Sigmoid colon (tissue), 7 donors: Measurements from ENCODE around the gene DNAH3. TPM values are rescaled to one million over a fixed set of nuclear protein-coding genes. Genes with fewer than 3 reads are reported as not detected.
"Not testable (repeated sequence)": the region's sequence is repeated elsewhere in the genome, so short reads cannot be mapped to it uniquely, and the experiment has no call there.

Source experiments
- DNase-seq: peaks from one replicate; pipeline ENCODE4 v3.0.0-alpha.2; 2019
- H3K27ac ChIP-seq, 4 donors: fragments of 200-600 bp; sonication (generic); one replicate each; pipeline ENCODE4 v1.5.1; 2016 to 2019; ENCODE audit warnings: mild to moderate bottlenecking in 1 of 4
- H3K27me3 ChIP-seq, 3 donors: fragments of 200-600 bp; sonication (generic); one replicate each; pipeline ENCODE4 v1.5.1; 2019; ENCODE audit warnings: mild to moderate bottlenecking in 1 of 3
- H3K36me3 ChIP-seq, 4 donors: fragments of 200-600 bp; sonication (generic); one replicate each; pipeline ENCODE4 v1.5.1; 2016 to 2019
- H3K4me1 ChIP-seq, 4 donors: fragments of 200-600 bp; sonication (generic); one replicate each; pipeline ENCODE4 v1.5.1; 2017 to 2019
- H3K4me3 ChIP-seq, 4 donors: fragments of 200-600 bp; sonication (generic); one replicate each; pipeline ENCODE4 v1.5.1; 2017 to 2019; ENCODE audit warnings: mild to moderate bottlenecking in 2 of 4, moderate library complexity in 1 of 4
- H3K9me3 ChIP-seq, 4 donors: fragments of 200-600 bp in 3 of 4; sonication (generic) in 3 of 4; one replicate each; pipeline versions ENCODE4 v1.5.1 to v1.6.1; 2013 to 2019
- CTCF ChIP-seq, 4 experiments: fragments of 450-650 bp in 3 of 4; fragments of 200-600 bp in 1 of 4; IDR thresholded peaks; one replicate each; pipeline ENCODE4 v1.5.1; 2016 to 2019; ENCODE audit warnings: antibody characterized with exemption in 4 of 4, mild to moderate bottlenecking in 3 of 4, moderate library complexity in 2 of 4
- EP300 ChIP-seq, 4 donors: sonication (generic); formaldehyde crosslinking; IDR thresholded peaks; one replicate each; pipeline ENCODE4 v1.6.1; 2017; ENCODE audit warnings: antibody characterized with exemption in 4 of 4
- POLR2A ChIP-seq, 2 donors: fragments of 450-650 bp; IDR thresholded peaks; one replicate each; pipeline ENCODE4 v1.6.1; 2016; ENCODE audit warnings: antibody characterized with exemption in 2 of 2, mild to moderate bottlenecking in 2 of 2, moderate library complexity in 2 of 2
- POLR2AphosphoS5 ChIP-seq, 4 donors: sonication (generic); formaldehyde crosslinking; IDR thresholded peaks; one replicate each; pipeline ENCODE4 v1.6.1; 2017; ENCODE audit warnings: antibody characterized with exemption in 4 of 4
- WGBS, 2 donors: extraction: QIAGEN DNeasy Blood & Tissue Kit; methylation state at CpG; one replicate each; pipeline ENCODE4 v1.1.7; 2013; 5-methylcytosine and 5-hydroxymethylcytosine counted together
- intact Hi-C: fragments of 100-400 bp; cut with DNase I; formaldehyde crosslinking; loops from one replicate; pipeline ENCODE4 v1.15.1; 2023
- polyA plus RNA-seq, 3 donors: library from polyadenylated mRNA; stranded (reverse); fragments of 200-250 nt; gene quantifications; one replicate each; pipeline ENCODE4 v1.2.3, GENCODE V29; 2013
- total RNA-seq, 4 donors: library from RNA; depleted of rRNA; stranded (reverse); fragments of >200 nt; gene quantifications; one replicate each; pipeline ENCODE4 v1.1.0, GENCODE V29; 2016
- donor health status: healthy with polysubstance abuse.
- donor health status: Bipolar disorder and iron deficiency.
- donor health status: healthy.

DNAH3 gene
- total and polyA plus RNA-seq, 7 donors = 0.26 to 0.92 (median 0.60) TPM; not detected in 4

GRCh38 chr16:21159281-21159951 is 8.8 kb upstream of the DNAH3 start:
- H3K4me3 ChIP-seq = peak overlapping the region; percentile 56 to 79 (median 59)
- peaks cover 0 to 63% (median 60%) of the 10 kb centered on the region in 4 donors for H3K4me1 ChIP-seq
- intact Hi-C loops = loop anchor here (1.0 to 10.0 kb wide), 4 partner anchors 118 to 395 kb away; partner anchors contain the start of genes CRYM, DCUN1D3 and LYRM1
- peak in 1 of 4 donors; percentile 9 for TF ChIP-seq POLR2AphosphoS5 (IDR thresholded peaks at IDR 0.05)
- TF ChIP-seq EP300 (IDR thresholded peaks at IDR 0.05) = no peak
- no peak for TF ChIP-seq CTCF (IDR thresholded peaks at IDR 0.05)
- TF ChIP-seq POLR2A (IDR thresholded peaks at IDR 0.05) = no peak
- H3K9me3 ChIP-seq = no peaks in the 10 kb centered on the region
- DNase-seq = peak; percentile 75
- H3K36me3 ChIP-seq = peaks cover 0 to 7% (median 2%) of the 10 kb centered on the region in 4 donors
- peak overlapping the region; percentile 85 to 93 (median 89) for H3K27ac ChIP-seq
- no peaks in the 10 kb centered on the region for H3K27me3 ChIP-seq
- WGBS, 2 donors = 3 to 7% methylated on average over 27 of the region's 27 CpGs

- intact Hi-C loops = loop anchor here (1.0 to 10.0 kb wide), 4 partner anchors 119 to 396 kb away; partner anchors contain the start of genes CRYM, DCUN1D3 and LYRM1
- no peaks in the 10 kb centered on the region for H3K36me3 ChIP-seq
- peak; percentile 93 for DNase-seq
- peaks cover 0 to 54% (median 52%) of the 10 kb centered on the region in 4 donors for H3K4me1 ChIP-seq
- TF ChIP-seq POLR2A (IDR thresholded peaks at IDR 0.05) (peak; percentile 61), POLR2AphosphoS5 (IDR thresholded peaks at IDR 0.05) (peak; percentile 65 to 85 (median 74)), EP300 (IDR thresholded peaks at IDR 0.05) (no peak), CTCF (IDR thresholded peaks at IDR 0.05) (no peak)
- no peaks in the 10 kb centered on the region for H3K27me3 ChIP-seq
- 1% methylated on average over 59 of the region's 59 CpGs for WGBS, 2 donors
- no peaks in the 10 kb centered on the region for H3K9me3 ChIP-seq
- H3K4me3 ChIP-seq = peak within 1 kb of the TSS; percentile 56 to 79 (median 59)
- peak within 1 kb of the TSS; percentile 85 to 93 (median 89) for H3K27ac ChIP-seq
Observed at GRCh38 chr16:21158208-21159110, 7.8 kb upstream of the DNAH3 start, which contains the start of gene LDAF1. TSS of gene LDAF1 (plus strand) at chr16:21158674. CDS start at chr16:21161183, 2,509 bp downstream.

GRCh38 chr16:21157632-21158031 is 7.0 kb upstream of the DNAH3 start:
- DNase-seq = no peak
- H3K4me3 ChIP-seq = peak overlapping the region in 2 of 4 donors; percentile 61 to 79
- H3K4me1 ChIP-seq = peaks cover 0 to 46% (median 43%) of the 10 kb centered on the region in 4 donors
- no peaks in the 10 kb centered on the region for H3K36me3 ChIP-seq
- no peak for TF ChIP-seq EP300 (IDR thresholded peaks at IDR 0.05)
- TF ChIP-seq POLR2AphosphoS5 (IDR thresholded peaks at IDR 0.05) = no peak
- no peak for TF ChIP-seq POLR2A (IDR thresholded peaks at IDR 0.05)
- TF ChIP-seq CTCF (IDR thresholded peaks at IDR 0.05) = no peak
- intact Hi-C loops = loop anchor here (5.0 to 10.0 kb wide), 3 partner anchors 120 to 397 kb away; partner anchors contain the start of genes CRYM, DCUN1D3 and LYRM1
- no peaks in the 10 kb centered on the region for H3K9me3 ChIP-seq
- H3K27me3 ChIP-seq = no peaks in the 10 kb centered on the region
- WGBS, 2 donors = 64 to 74% methylated on average over 5 of the region's 5 CpGs
- H3K27ac ChIP-seq = peak overlapping the region; percentile 85 to 93 (median 89)

GRCh38 chr16:21156767-21157467 is 6.3 kb upstream of the DNAH3 start:
- Histone ChIP-seq H3K27ac (peak overlapping the region; percentile 85 to 93 (median 89)), H3K27me3 (no peaks in the 10 kb centered on the region), H3K9me3 (no peaks in the 10 kb centered on the region), H3K36me3 (no peaks in the 10 kb centered on the region), H3K4me3 (no peak overlapping the region), H3K4me1 (peaks cover 0 to 40% (median 38%) of the 10 kb centered on the region in 4 donors)
- WGBS, 2 donors = 41 to 59% methylated on average over 6 of the region's 6 CpGs
- intact Hi-C loops = loop anchor here (5.0 to 10.0 kb wide), 3 partner anchors 120 to 398 kb away; partner anchors contain the start of genes CRYM, DCUN1D3 and LYRM1
- DNase-seq = peak; percentile 69
- TF ChIP-seq CTCF (IDR thresholded peaks at IDR 0.05) = peak in 3 of 4 experiments; percentile 43 to 53 (median 52)
- no peak for TF ChIP-seq POLR2A (IDR thresholded peaks at IDR 0.05)
- TF ChIP-seq EP300 (IDR thresholded peaks at IDR 0.05) = no peak
- peak in 1 of 4 donors; percentile 27 for TF ChIP-seq POLR2AphosphoS5 (IDR thresholded peaks at IDR 0.05)

GRCh38 chr16:21156011-21156410 is 5.4 kb upstream of the DNAH3 start:
- not testable (repeated sequence) for H3K27ac ChIP-seq, H3K36me3 ChIP-seq, DNase-seq, H3K27me3 ChIP-seq, H3K4me3 ChIP-seq, H3K9me3 ChIP-seq
- 45 to 78% methylated on average over 1 of the region's 1 CpG for WGBS, 2 donors
- peaks cover 0 to 31% (median 30%) of the 10 kb centered on the region in 4 donors for H3K4me1 ChIP-seq
- intact Hi-C loops = loop anchor here (5.0 to 10.0 kb wide), 3 partner anchors 121 to 399 kb away; partner anchors contain the start of genes CRYM, DCUN1D3 and LYRM1

- H3K4me1 ChIP-seq = peaks cover 0 to 24% (median 17%) of the 10 kb centered on the region in 4 donors
- not testable (repeated sequence) for H3K4me3 ChIP-seq, H3K27ac ChIP-seq, H3K36me3 ChIP-seq, DNase-seq, H3K9me3 ChIP-seq, H3K27me3 ChIP-seq
- intact Hi-C loops = loop anchor here (10.0 kb wide), 1 partner anchor 402 kb away; no protein-coding TSS in a partner anchor
- 88 to 94% methylated on average over 11 of the region's 11 CpGs for WGBS, 2 donors
Observed at GRCh38 chr16:21153124-21153729, 2.6 kb upstream of the DNAH3 start.
